ENCODE data around the gene DKK2.
"Not testable (repeated sequence)": the region's sequence is repeated elsewhere in the genome, so short reads cannot be mapped to it uniquely, and the experiment has no call there.

Gene DKK2

GRCh38 chr4:106909486-106910188 lies 126.5 kb downstream of the DKK2 start:
- no peak for DNase-seq

GRCh38 chr4:106908049-106908448 lies 128.1 kb downstream of the DKK2 start:
- DNase-seq, result not testable (repeated sequence)

- no peak for DNase-seq
Observed at GRCh38 chr4:106907216-106907615, 128.9 kb downstream of the DKK2 start.

GRCh38 chr4:106906728-106907127 lies 129.4 kb downstream of the DKK2 start:
- DNase-seq, result no peak

GRCh38 chr4:106898621-106899230 lies 137.4 kb downstream of the DKK2 start:
- peak; percentile 11 to 74 for DNase-seq

GRCh38 chr4:106893903-106894302 lies 142.2 kb downstream of the DKK2 start:
- DNase-seq, result no peak

- DNase-seq, result no peak
Observed at GRCh38 chr4:106893395-106893881, 142.7 kb downstream of the DKK2 start.

GRCh38 chr4:106892786-106893185 lies 143.3 kb downstream of the DKK2 start:
- DNase-seq, result no peak

GRCh38 chr4:106875340-106875739 lies 160.8 kb downstream of the DKK2 start:
- no peak for DNase-seq
